Measurements from ENCODE around the gene TMEM200C. TPM values are rescaled to one million over a fixed set of nuclear protein-coding genes. Genes with fewer than 3 reads are reported as not detected.

TMEM200C gene
- polyA plus RNA-seq (ENCODE audit: insufficient read length): 0.43 TPM

DNA sequence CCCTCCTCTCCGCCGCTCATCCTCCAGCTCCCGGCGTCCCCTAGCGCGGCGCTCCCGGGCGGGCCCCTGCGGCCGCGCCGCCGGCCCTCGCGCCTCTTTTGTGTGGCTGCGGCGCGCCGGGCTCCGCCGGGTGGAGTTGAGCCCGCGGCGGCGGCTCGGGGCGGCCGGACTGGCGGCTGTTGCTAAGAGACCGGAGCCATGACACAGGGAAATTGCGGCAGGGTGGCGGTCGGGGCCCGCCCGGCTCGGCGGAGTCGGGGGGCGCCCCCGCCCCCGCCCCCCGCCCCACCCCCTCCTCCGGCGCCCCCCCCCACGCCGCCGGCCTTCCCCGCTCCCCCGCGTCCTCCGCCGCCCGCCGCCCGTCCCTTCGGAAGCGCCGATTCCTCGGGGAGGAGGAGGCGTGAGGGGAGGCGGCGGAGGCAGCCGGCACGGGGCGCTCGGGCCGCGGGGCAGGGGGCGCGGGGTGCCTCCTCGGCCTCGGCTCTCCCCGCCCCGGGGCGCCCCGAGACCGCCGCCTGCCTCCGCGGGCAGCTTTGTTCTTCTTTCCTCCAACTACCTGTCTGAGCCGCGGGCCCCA, at the start of gene TMEM200C:
TMEM200C (minus strand) TSS at position 224 of the 577 bp plus-strand sequence. CDS start 3,459 bp downstream, outside the sequence.
- DNase-seq: peak; percentile 36

DNA sequence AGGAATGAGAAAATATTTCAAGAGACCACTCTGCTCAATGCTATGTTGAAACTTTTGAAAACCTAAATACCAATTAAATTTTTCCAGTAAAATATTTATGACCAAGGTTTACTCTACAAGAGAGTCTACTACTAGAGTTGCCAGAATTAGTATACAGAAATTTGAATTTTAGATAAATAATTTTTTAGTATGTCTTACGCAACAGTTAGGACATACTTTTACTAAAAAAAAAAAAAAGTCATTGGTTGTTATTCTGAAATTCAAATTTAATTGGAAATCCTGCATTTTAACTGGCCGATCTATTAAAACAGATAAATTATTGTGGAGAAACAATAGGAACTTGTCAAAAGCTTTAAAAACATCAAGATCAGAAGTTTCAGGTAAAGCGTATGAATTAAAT, 49.1 kb upstream of the TMEM200C start:
- DNase-seq: no peak

DNA sequence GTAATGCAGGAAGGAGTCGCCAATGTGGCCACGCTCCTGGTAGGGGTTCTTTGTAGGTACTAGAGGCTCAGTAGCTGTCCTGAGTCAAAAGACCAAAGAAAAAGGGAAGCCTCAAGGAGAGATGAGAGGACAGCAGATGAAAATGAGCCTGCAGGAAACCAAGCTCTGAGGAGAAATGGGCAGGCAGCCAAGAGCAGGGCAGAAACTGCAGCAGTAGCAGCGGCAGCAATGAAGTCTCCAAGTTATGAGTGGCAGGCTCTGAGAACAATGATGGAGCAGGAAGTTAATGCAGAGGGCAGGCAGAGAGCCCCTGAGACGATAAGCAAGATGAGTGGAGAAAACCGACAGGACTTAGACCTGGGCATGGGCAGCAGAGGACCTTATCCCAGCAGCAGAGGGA, 48.2 kb upstream of the TMEM200C start:
- no peak for DNase-seq

DNA sequence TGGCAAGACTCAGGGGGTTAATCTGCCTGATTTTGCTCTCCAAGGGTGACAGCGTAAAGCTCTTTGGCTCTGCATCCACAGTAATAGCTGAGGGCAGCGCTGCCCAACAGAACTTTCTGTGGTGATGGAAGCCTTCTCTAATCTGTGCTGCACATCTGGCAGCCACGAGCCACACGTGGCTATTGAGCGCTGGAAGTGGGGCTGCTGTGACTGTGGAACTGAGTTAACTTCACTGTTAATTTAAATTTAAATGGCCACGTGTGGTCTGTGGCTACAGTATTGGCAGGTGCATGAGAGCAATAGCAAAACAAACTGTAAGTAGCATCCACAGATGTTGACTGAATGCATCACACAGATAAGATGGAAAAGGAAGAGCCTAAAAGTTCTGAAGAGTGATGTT, 47.3 kb upstream of the TMEM200C start:
- no peak for DNase-seq

DNA sequence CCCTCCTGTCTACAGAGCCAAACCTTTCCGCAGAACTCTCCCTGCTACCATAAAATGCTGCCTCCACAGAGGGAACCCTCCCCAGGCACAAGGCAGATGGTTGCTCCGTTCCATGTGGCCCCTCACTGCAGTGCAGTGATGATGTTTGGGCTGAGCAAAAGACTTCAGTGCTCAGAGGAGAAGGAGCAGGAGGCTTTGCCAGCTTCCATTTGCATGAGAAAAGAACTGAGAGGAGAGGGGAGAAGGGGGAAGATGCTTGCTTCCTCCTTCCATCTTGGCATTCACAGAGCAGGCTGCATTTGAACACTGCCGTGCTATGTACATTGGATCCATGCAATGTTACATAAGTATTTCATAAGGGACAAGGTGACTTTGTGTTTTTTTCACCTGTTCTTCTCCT, 46.6 kb upstream of the TMEM200C start:
- no peak for DNase-seq

DNA sequence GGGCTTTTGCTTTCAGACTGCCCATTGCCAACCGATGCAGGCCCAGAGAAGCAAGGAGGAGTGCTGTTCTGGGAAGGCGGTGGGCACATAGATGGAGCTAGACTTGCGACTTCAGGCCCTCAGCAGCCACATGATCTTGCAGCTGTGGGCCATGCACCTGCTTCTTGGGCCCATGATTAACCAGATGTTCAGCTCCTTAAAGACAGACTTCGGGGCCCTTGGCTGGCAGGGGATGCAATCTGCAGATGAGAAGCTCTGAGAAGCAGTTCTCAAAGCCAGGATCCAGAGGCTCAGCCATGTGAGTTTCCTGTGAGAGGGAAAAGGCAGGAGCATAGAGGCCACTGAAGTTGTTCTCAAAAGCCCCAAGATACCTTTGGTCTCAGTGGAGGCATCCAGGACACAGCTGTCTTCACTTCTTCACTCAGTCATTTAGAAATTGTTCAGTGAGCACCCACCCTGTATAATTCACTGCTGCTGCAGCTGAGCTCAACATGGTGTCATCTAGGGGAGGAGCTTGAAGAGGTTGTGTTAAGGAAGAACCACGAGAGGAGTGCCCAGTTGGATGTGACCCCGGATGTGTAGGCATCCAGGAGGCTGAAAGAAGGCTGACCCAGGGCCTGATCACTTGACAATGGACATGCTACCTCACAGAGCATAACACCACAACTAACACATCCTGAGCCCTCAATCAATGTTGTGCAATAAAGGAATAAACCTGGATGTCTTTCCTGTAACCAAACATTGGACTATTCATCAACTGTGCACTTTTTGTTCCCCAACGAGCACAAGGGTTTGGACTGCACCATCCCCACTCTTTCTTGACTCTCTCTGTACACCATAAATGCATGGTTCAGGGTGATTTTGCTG, 44.7 kb upstream of the TMEM200C start:
- no peak for DNase-seq

DNA sequence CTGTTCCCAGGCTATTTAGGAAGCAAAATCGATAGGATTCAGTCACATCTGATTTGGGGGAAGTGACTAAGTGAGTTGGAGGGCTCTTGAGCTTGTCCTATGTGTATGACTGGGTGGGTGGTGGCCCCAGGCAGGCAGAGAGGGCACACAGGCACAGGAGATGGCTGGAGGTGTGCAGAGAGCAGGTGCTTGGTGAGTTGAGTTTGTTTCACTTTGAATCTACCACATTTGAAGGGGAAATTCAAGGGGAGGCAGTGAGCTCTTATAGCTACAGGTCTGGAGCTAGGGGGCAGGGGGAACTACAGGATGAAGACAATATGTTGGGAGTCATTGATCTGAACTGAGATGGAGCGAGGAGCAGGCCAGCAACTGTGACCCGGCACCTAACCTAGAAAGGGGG, 42.5 kb upstream of the TMEM200C start:
- DNase-seq: no peak

DNA sequence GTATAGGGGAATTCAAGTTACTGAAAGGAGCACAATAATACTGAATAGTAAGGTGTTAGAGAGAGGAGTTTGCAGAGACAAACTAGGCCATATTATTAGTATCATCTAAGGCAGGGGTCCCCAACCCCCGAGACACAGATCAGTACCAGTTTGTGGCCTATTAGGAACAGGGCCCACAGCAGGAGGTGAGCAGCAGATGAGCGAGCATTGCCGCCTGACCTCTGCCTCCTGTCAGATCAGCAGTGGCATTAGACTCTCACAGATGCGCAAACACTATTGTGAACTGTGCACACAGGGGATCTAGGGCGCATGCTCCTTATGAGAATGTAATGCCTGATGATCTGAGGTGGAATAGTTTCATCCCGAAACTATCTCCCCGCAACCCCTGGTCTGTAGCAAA, 41.8 kb upstream of the TMEM200C start:
- no peak for DNase-seq

DNA sequence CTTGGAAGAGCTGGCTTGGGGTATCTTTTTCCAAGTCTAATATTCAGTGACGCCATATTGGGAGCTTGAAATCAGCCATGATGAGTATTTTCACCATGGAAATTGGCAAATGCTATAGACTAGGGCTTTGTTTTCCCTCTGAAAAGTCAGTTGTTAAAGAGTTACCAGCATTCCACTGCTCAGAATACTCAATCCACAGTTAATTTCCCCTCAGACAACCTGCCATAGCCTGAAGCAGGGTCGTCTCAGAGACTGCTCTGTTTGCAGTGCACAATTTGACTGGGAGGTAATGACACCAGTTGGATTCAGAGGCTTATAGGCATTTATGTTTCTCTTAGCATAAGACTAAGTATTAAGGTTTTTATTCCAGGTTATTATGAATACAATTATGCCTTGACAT, 35.5 kb upstream of the TMEM200C start:
- DNase-seq: no peak

DNA sequence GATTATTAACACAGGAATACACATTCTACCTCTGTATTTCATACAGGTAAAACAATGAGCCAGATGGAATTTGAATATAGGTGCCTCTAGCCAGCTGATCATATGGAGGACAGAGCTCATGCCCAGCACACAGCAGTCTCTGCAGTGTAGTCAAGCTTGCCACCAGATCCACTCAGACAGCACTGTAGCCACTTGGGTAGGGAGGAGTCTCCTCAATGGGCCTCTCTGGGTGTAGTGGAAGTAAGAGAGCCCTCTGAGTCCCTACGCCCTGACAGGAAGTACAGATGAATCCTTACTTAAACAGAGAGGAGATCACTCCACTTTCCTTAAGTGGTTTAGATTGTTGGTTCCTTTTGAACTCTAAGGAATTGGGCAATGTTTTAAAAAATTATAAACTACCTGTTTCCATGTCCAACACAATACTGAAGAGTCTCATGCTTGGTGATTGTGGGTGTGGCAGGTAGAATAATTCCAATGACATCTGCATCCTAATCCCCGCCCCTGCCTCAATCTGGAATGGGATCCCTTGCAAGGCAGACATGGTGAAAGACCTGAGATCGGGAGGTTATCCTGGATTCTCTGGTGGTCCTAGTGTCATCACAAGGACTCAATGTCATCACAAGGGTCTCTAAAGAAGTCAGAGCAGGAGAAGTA, 23.0 kb upstream of the TMEM200C start:
- DNase-seq: no peak

DNA sequence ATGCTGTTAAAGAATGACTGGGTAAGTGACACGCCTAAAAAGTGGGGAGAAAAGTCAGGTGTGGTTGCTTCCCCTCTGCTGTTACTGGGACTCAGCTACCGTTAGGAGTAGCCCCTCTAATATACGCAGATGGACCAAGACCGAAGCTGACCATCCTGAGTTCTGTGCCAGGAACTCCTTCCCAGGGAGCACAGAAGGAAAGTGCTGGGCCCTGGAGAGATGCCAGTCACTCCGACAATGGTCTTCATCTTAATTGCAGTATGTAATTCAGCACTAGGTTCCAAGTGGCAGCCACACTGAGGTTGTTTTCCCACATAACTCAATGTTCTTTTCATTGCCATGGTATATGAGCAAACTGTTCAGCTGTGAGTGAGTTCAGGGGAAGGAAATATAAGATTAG, 19.6 kb upstream of the TMEM200C start:
- no peak for DNase-seq

DNA sequence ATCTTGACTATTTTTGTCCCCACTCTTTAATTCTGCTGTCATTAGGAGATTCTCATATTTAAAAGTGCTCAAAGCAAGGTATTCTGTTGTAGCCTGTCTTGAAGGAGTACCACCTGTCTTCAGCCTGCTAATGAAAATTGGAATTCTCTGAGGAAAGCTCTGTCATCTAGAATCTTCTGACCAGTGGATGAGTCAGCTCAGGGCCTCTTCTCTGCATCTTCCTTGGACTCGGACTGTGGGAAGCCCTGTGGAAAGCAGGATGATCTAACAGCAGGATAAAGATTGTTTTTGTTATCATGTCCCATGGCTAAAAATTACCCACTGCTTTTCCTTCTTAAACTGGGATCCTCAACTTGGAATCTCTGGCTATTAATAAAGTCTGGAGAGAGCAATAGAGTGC, 18.7 kb upstream of the TMEM200C start:
- DNase-seq: no peak

DNA sequence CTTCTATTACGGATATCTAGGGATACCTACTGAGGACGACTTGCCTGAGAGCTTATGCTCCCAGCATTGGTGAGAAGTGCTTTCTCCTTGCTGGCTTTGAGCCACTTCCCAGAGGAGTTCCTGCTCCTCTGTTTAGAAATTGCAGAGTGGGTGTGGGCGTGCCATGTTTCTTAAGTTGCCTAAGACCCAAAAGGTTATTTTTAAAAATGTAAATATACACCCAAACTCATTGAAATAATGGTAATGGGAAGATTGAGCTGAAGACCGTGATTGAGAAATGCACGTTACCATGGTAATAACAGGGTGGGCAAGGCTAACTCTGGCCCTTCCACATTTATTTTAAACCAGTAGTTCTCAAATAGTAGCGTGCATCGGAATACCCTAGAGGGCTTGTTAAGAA, 17.2 kb upstream of the TMEM200C start:
- no peak for DNase-seq

DNA sequence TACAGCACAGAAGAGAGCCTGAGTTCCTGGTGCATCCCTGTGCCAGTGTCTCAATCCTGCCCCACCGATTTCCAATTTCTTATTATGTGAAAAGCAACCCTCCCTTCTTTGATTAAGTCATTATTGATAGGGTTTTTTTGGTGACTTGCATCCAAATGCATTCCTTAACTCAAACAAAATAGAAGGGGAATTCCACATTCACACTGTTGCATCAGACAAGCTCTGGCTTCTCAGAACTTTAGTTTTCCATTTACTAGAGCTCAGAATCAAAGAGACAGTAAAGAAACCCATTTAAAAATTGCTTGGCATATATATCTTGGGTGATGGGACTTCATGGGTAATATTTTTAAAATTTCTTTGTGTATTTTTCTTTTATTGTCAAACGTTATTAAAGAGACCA, 13.8 kb upstream of the TMEM200C start:
- no peak for DNase-seq

DNA sequence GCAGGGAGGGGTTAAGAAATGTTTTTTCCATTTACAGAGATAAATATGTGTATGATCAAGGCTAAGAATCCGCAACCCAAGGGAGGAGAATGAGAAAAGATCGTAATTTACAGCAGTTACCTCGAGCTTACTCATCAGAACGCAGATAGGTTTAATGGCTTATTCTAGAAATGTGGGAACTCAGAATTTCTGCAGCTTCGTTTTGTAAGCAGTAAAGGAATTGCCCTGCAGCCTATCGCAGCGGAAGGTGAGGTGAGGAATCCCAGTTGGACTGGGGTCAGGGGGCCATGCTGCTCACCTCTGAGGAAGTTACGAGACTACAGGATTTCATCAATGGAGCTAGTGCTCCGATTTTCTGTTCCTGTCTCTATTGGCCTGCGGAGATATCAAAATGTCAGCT, 8.1 kb upstream of the TMEM200C start:
- DNase-seq: no peak

DNA sequence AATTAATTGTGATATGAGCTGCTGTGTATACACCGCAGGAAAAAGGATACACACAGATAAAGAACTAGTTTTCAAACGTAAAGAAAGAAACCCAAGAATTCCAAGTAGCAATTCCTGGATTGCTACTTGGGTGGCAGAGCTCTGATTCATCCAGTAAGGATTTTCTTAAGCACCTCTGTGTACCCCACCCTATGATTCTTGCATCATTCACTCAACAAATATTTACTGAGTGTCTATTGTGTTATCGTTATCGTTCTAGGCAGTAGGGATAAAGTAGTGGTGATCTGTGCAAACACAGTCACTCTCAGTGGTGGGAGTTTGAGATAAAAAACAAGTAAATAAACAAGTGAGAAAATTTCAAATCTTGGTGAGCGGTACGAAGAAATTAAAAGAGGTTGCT, 4.9 kb upstream of the TMEM200C start:
- no peak for DNase-seq

DNA sequence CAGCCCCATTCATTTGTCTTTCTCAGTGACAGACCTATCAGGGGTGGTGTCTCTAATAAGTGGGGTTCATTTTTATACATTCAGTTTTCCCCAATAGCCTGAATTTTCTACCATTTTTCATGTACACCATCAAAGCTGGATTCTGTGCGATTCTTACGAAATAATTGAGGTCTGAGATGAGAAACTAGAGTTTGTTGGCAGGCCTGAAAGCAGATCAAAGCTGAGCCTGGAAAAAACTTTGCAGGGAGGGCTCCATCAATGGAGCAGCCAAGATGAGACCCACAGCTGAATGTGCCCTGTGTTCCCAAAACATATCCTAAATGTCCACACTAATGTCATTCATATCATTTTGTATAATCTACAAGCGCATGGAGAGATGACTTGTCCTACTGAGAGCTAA, 4.5 kb upstream of the TMEM200C start:
- DNase-seq: no peak

DNA sequence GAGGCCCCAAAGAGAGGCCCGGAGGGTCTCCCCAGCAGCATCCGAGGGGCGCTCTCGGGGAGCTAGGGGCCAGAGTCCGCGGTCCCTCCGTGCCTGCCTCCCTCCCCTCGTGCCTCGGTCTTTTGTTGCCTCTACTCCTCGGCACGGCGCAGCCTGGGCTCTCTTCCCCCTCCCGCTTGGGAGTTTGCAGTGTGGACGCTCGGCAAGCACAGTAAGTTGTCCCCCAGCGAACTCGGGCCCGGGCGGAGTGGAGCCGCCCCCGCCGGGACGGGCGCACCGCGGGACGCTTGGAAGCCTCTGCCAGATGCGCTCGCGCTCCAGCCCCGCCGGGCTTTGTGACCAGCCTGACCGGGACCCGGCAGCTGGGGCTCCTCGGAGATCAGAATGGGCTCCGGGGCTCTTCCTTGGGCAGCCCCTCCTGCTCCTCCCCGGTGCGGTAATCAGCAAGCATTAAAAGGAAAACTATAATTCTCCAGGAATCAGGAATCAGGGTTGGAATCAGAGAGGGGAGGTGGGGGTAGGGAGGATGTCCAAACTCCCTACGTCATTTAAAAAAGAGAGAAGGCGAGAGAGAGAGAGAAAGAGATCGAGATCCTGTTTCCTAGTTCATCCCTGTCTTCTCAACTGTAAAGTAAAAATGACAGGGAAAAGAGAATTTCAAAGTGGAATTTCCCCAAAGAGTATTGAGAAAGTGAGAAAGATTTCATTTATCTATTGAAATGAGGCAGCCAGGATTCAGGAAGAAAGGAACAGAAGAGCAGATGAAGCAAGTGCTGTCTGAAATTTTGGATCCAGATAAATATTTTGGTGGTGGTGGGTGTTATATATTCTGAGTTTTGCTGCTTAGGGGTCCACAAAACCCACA, 786 bp upstream of the TMEM200C start:
- peak; percentile 36 for DNase-seq

DNA sequence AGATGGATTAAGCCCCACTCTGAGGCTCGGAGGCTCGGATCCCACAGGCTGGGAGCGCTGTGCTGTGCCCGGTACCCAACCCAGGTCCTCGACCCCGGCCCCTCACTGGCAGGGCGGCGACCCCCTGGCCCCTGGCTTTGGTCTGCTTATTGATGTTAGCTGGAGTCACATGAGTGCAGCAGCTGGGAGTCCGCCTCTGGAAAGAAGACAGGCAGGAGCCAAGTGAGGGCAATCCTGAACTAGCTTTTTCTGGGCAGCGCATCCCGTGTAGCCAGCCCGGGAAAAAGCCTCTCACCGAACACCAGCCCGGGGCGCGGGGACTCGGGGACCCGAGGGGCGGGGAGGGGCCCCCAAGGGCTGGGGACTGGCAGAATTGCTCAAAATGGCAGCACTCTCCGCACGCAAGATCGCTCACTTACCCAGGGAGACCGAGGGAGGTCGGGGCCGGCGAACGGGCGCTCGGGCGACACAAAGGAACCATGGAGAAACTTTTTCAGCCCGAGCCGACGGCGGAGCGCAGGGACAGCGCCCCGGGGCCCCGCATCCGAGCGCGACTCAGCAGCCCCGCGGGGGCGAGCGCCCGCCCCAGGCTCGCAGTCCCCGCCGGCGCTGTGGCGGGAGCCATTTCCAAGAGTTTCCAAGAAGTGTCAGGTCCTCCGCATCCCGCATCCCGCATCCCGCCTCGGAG, 567 bp downstream of the TMEM200C start:
- no peak for DNase-seq

DNA sequence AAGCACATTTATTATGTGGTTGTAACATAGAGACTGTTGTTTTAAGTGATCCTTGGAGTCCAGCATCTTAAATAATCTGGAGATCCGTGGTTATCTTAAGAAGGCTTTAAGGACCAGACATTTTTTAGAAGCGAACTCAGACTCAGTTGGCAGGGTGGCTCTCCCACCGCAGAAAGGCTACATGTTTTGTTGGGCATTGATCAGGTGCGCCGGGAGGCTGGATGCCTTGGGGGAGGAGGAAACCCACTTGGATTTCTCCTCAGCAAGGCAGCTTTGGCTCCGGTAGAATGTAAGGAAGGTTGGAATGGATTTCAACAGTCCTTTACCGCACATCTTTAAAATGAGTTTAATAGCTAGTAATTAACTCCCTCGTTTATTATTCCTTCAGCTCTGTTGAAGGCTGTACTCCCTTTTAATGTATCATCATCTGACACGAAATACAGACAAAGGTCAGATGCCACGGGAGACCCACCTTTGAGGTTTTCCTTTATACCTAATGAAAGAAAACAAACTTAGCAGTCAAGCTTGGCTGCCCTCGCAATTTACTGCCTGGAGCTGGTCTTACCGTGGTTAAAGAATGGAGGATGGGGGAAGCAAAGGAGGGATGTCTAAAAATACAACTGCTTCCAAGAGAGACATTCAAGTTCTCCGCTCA, 1.2 kb downstream of the TMEM200C start:
- no peak for DNase-seq

DNA sequence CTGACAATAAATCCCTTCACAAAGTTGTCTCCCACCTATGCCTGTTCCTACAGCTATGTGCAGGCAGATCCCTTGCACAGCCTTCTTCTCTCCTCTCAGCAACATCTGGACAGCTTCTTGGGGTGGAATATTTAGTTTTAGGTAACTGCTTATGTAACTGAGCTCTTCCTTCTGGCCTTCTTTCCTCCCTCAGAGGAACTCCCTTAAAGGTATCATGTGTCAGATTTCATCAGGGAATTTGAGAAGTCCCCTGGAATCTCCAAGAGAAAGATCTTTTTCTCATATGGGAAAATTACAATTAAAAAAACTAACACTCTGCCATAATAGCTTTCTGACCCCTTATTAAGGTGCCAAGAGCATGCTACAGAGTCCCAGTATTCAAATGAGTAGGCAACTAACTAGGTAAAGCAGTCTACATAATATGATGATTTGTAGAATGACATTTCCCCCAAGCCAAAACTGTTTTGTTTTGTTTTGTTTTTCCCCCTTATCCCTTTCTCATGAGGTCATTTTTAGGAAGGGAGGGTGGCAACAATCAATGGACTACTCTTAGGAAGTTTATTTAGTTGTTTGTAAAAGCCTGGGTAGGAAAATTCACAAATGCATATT, 2.4 kb downstream of the TMEM200C start:
- no peak for DNase-seq
